ENCODE results near the gene TBX2. TPM values are rescaled to one million over a fixed set of nuclear protein-coding genes. Genes with fewer than 3 reads are reported as not detected.

The TBX2 gene
- polyA plus RNA-seq, 1 experiment: 7.8 TPM

DNA sequence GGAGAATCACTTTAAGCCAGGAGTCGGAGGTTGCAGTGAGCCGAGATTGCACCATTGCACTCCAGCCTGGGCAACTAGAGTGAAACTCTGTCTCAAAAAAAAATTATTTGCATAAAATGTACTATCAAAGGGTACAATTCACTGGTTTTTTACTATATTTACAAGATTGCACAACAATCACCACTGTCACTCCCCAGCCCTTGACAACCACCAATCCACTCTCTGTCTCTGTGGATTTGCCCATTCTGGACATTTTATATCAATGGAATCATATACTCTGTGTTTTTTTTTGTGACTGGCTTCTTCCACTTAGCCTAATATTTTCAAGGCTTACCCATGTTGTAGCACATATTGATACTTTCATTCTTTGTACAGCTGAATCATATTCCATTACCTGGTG, 18.8 kb downstream of the TBX2 start:
- ChIA-PET CTCF (interaction anchor here (0.6 to 14.0 kb wide), 5 partner anchors 10 to 165 kb away, joined by 3 to 206 read pairs (median 9); no protein-coding TSS in a partner anchor), POLR2A (no interaction called here)
- Histone ChIP-seq H3K27me3 (ENCODE audit: control insufficient read depth, insufficient read depth, low read length) (peaks cover 5% of the 10 kb centered on the region), H3K4me3 (ENCODE audit: low read depth, low read length) (no peak overlapping the region), H3K36me3 (ENCODE audit: control insufficient read depth, insufficient read depth, low read length) (no peaks in the 10 kb centered on the region; the same call in 1 of the 2 replicates)
- DNase-seq (ENCODE audit: low read depth): no peak
- TF ChIP-seq, protein P1, sequence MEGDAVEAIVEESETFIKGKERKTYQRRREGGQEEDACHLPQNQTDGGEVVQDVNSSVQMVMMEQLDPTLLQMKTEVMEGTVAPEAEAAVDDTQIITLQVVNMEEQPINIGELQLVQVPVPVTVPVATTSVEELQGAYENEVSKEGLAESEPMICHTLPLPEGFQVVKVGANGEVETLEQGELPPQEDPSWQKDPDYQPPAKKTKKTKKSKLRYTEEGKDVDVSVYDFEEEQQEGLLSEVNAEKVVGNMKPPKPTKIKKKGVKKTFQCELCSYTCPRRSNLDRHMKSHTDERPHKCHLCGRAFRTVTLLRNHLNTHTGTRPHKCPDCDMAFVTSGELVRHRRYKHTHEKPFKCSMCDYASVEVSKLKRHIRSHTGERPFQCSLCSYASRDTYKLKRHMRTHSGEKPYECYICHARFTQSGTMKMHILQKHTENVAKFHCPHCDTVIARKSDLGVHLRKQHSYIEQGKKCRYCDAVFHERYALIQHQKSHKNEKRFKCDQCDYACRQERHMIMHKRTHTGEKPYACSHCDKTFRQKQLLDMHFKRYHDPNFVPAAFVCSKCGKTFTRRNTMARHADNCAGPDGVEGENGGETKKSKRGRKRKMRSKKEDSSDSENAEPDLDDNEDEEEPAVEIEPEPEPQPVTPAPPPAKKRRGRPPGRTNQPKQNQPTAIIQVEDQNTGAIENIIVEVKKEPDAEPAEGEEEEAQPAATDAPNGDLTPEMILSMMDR (IDR thresholded peaks at IDR 0.05; ENCODE audit: insufficient read depth, low read depth, low read length): no peak

DNA sequence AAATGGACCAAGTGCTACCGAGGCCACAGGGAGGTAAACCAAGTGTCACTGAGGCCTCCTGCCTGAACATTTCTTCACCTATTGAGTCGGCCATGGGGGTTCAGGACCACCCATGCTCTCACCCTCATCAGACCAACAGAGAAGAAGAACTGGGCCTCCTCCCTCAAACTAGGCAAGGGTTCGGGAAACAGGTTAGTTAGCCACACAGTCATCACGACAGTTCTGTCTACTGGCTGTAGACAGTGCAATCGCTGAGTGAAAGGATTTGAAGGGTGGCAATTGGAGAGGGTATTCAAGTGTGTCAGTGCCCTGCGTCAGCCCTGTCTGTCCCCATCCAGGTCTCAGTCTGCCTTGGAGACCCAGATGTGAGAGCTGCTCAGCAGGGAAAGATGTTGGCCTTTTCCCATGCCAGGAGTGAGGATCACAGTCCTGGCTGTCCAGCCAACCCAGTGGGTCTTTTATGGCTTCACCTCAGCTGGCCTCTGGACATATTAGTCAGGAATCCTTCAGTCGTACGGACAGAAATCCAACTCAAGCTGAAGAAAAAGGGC, 19.9 kb downstream of the TBX2 start:
- no peak for DNase-seq (ENCODE audit: low read depth)
- no peaks in the 10 kb centered on the region for H3K36me3 ChIP-seq (ENCODE audit: control insufficient read depth, insufficient read depth, low read length)
- TF ChIP-seq, protein P1 (IDR thresholded peaks at IDR 0.05; ENCODE audit: insufficient read depth, low read depth, low read length): no peak
- no peak overlapping the region for H3K4me3 ChIP-seq (ENCODE audit: low read depth, low read length)
- peaks cover 5% of the 10 kb centered on the region for H3K27me3 ChIP-seq (ENCODE audit: control insufficient read depth, insufficient read depth, low read length)
- POLR2A ChIA-PET: no interaction called here
- CTCF ChIA-PET: interaction anchor here (0.9 to 14.0 kb wide), 5 partner anchors 30 to 155 kb away, joined by 3 to 206 read pairs (median 9); no protein-coding TSS in a partner anchor

DNA sequence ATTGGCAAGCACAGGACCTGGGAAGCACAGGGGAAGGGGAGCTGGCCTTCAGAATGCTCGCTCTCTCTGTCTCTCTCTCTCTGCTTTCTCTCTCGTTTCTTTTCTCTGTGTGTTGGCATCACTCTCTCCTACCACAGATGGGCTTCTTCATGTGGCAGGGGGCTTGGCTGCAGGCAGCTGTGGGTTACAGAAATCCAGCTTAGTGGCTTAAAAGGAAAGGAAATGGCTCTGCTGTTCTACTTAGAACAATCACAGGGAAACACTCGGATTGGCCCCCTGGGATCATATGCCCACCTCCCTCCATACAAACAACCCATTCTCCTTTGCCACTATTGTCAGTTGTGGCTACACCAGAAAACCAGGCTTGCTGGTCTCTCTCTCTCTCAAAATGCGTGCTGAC, 20.4 kb downstream of the TBX2 start:
- TF ChIP-seq, protein P1 (IDR thresholded peaks at IDR 0.05; ENCODE audit: insufficient read depth, low read depth, low read length): no peak
- Histone ChIP-seq H3K4me3 (ENCODE audit: low read depth, low read length) (no peak overlapping the region), H3K27me3 (ENCODE audit: control insufficient read depth, insufficient read depth, low read length) (peaks cover 5% of the 10 kb centered on the region), H3K36me3 (ENCODE audit: control insufficient read depth, insufficient read depth, low read length) (no peaks in the 10 kb centered on the region)
- POLR2A ChIA-PET: no interaction called here
- CTCF ChIA-PET: interaction anchor here (0.9 to 14.0 kb wide), 4 partner anchors 30 to 155 kb away, joined by 3 to 206 read pairs (median 7); no protein-coding TSS in a partner anchor
- no peak for DNase-seq (ENCODE audit: low read depth)

DNA sequence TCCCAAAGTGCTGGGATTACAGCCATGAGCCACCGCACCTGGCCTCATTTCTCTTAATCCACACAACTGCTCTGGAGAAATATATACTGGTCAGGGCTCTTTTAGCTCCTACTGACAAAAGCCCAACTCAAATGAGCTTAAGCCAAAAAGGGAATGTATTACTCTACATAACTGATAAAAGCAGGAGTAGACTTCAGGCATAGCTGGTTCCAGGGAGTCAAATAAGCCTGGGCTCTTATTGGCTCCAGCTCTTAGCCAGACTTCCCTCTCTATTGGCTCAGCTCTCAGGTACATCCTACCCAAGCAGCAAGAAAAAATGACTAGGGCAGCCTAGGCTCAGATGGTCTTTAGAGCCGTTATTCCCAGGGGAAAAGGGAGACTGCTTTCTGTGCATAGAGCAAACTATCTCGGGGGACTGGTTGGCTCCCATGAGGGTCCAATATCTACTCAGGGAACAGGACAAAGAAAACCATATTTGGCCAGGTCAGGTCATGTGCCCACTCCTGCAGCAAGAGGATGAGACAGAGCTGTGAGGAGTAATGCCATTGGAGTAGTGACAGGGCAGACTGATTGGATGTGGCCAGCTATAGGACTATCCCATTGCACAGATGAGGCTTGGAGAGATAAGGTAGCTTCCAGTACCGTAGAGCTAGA, 21.2 kb downstream of the TBX2 start:
- CTCF ChIA-PET: interaction anchor here (0.9 to 14.0 kb wide), 5 partner anchors 8 to 163 kb away, joined by 3 to 206 read pairs (median 7); no protein-coding TSS in a partner anchor
- TF ChIP-seq, protein P1 (IDR thresholded peaks at IDR 0.05; ENCODE audit: insufficient read depth, low read depth, low read length): no peak
- no peaks in the 10 kb centered on the region for H3K36me3 ChIP-seq (ENCODE audit: control insufficient read depth, insufficient read depth, low read length)
- peaks cover 5% of the 10 kb centered on the region for H3K27me3 ChIP-seq (ENCODE audit: control insufficient read depth, insufficient read depth, low read length)
- POLR2A ChIA-PET: no interaction called here
- H3K4me3 ChIP-seq (ENCODE audit: low read depth, low read length): no peak overlapping the region
- no peak for DNase-seq (ENCODE audit: low read depth)

DNA sequence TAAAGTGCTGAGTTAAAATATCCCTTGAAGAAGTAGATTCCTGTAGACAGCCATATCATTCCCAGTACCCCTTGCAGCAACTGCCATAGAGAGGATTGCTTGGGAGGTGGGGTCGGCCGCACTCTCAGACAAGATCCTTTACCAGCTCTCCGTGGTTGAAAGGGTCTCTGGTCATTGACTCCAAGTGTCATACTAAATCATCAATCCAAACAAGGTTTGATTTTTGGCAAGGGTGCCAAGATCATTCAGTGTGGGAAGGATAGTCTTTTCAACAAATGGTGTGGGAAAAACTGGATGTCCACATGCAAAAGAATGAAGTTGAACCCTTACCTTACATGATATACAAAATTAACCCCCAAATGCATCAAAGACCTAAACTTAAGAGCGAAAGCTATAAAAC, 21.8 kb downstream of the TBX2 start:
- POLR2A ChIA-PET: no interaction called here

More for the DNA sequence above, 21.8 kb downstream of the TBX2 start:
- no peak for DNase-seq (ENCODE audit: low read depth)
- Histone ChIP-seq H3K27me3 (ENCODE audit: control insufficient read depth, insufficient read depth, low read length) (peaks cover 5% of the 10 kb centered on the region), H3K4me3 (ENCODE audit: low read depth, low read length) (no peak overlapping the region), H3K36me3 (ENCODE audit: control insufficient read depth, insufficient read depth, low read length) (no peaks in the 10 kb centered on the region)
- TF ChIP-seq, protein P1 (IDR thresholded peaks at IDR 0.05; ENCODE audit: insufficient read depth, low read depth, low read length): no peak
- CTCF ChIA-PET: interaction anchor here (0.9 to 14.0 kb wide), 4 partner anchors 9 to 162 kb away, joined by 3 to 206 read pairs (median 6); no protein-coding TSS in a partner anchor
